GM21619 (cell line): ENCODE data around the gene ALK.

Experiments used
- ATAC-seq: cut with Tn5 transposase; IDR thresholded peaks from one replicate; pipeline ENCODE4 v1.9.1; 2021; ENCODE audit not compliant: unreplicated experiment

The ALK gene

DNA sequence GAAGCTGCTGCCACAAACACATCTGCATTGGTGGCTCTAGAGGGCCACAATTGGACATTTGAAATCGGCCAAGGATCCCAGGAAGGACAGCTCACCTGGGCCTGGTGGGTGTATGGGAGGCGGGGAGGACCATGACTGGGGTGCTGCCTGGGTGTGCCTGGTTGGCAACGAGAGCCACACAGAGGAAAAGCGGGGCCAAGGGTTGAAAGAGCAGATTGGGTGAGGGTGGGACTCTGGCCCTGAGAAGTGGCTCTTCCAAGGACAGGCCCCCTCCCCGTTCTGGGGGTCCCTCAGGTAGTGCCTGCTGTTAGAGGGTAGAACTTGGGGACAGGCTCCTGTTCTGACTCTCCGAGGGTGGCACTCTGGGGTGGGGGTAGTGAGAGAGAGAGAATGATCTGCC is 703.3 kb downstream of the ALK start:
- ATAC-seq, result no peak

DNA sequence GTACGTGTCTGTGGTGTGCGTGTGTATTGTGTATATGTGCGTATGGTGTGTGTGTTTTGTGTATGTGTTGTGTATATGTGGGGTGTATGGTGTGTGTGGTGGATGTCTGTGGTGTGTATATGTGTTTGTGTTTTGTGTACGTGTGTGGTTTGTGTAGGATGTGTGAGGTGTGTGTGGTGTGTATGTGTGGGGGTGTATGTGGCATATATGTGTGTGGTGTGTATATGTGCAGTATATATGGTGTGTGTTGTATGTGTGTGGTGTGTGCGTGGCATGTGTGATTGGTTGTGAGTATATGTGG is 704.8 kb downstream of the ALK start:
- no peak for ATAC-seq

GRCh38 chr2:29215739-29216608 is 705.4 kb downstream of the ALK start:
- ATAC-seq, result no peak

- ATAC-seq, result no peak
Observed at GRCh38 chr2:29215073-29215472, 706.3 kb downstream of the ALK start.

- ATAC-seq, result no peak
Observed at GRCh38 chr2:29213888-29214291, 707.5 kb downstream of the ALK start.

DNA sequence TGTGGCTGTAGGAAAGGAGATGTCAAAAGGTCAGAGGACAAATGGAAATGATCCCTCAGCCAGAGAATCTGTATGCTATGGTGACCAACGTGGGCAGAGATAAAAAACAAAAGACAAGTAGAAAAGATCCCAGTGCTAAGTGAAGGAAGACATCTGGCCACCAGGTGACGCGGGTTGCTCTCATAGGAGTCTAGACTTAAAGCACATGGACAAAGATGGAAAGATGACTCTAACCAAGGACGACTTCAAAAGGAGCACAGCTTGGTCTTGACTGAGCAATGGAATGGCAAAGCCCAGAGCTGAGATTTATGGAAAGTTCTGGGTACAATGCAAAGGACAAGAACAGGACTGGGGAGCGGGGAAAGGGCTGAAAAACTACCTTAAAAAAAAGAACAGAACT is 709.4 kb downstream of the ALK start:
- ATAC-seq, result no peak

- no peak for ATAC-seq
Observed at GRCh38 chr2:29209551-29209950, 711.8 kb downstream of the ALK start.

GRCh38 chr2:29207352-29208148 is 713.8 kb downstream of the ALK start:
- ATAC-seq, result no peak

- ATAC-seq, result no peak
Observed at GRCh38 chr2:29206941-29207340, 714.4 kb downstream of the ALK start.

DNA sequence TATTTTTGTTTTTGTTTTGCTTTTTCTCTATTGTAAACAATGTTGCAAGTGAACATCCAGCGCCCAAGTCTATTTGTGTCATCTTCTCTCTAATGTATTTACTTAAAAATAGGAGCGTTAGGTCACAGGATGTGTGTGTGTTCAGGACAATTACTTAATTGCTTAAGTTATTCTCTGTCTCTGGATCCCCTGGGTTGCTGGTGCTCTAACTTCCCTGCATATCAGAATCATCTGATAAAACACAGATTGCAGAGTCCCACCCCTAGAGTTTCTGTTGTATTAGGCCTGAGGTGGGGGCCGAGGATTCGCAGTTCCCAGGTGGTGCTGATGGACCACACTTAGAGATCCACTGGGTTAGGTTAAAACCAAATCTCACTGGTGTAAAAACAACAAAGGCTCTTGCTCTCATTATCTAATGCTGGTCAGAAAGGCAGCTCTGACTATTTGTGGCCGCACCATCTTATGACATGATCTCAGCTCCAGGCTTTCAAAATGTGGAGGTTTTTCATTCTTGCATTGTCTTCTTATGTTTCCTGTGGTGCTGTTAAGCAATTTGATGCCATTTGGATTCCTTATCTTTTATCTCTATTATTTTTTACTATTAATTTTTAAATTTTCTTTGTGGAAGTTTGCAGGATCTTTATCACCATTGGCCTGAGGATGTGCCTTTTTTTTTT is 718.4 kb downstream of the ALK start:
- ATAC-seq, result no peak

GRCh38 chr2:29201979-29202378 is 719.4 kb downstream of the ALK start:
- no peak for ATAC-seq

DNA sequence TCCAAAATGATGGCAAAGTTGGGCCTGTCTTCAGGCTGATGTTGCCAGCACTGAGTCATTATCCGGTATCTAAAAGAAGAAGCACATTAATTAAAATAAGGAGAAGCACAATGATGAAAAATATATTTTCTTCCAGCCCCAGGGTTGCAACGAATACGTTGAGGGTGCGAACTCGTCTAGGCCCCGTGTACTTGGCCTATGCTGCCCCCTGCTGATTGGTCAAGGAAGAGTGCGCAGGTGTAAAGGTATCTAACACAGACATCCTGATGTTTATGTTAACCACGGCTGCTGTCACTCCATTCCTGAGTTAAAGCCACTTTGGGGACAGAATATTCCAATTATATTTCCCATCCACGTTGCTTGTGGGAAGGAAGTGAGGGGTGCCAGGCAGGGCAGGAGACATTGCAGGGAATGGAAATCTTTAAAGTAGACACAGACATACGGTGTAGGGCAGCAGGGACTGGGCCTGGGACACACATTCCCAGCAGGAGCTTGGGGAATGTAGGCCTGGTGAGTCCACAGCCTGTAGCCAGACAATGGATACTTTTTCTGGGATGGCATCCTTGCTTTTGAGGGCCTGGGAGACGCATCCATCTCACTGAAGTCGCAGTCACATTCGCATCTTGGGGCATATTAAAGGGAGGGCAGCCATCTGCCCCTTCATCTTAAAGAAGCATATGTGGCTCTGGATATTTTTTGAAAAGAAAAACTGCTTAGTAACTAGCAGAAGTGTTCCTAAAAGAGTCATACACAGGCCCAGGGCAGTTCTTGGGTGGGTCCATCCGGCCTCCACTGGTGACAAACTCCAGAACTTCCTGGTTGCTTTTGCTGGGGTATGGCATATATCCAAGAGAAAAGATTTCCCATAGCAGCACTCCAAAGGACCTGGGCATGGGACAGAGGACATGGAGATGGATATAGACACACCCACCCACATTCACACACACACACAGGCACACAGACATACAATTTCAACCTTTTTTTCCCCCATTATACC is 724.3 kb downstream of the ALK start:
- no peak for ATAC-seq

DNA sequence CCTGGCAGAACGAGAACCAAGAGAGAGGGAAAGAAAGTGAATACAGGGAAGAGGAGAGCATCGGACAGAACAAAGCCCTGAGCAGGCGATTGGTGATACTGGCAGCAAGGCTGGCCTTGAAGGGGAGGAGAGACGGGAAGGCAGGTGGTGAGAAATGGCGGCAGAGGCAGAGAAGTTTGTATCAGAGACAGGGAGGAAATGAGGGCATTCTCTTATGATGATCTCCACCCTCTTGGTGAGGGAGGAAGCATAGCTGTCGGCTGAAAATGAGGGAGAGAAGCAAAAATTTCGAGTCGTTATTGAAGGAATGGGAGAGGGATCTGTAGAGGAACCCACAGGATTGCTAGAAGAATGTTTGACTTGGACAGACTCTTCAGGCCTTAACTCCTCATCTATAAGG is 725.6 kb downstream of the ALK start:
- ATAC-seq, result no peak

DNA sequence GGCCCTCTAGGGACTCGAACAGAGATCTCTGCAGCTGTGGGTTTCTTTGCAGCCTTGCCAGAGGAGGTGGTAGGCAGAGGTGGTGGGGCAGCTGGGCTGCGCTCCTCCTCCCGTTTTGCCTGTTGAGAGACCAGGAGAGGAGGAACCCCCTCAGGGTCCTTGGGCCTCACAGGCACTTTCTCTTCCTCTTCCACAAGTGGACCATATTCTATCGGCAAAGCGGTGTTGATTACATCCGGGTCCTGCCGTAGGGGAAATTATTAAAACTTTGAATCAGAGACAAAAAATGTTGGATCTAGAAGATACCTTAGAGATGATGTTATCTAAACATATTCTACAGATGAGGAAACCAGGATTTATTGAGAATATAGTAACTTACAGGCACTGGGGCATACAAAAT is 727.7 kb downstream of the ALK start:
- no peak for ATAC-seq

GRCh38 chr2:29193111-29193510 is 728.3 kb downstream of the ALK start:
- no peak for ATAC-seq

- ATAC-seq, result no peak
Observed at GRCh38 chr2:29192526-29192925, 728.9 kb downstream of the ALK start.

DNA sequence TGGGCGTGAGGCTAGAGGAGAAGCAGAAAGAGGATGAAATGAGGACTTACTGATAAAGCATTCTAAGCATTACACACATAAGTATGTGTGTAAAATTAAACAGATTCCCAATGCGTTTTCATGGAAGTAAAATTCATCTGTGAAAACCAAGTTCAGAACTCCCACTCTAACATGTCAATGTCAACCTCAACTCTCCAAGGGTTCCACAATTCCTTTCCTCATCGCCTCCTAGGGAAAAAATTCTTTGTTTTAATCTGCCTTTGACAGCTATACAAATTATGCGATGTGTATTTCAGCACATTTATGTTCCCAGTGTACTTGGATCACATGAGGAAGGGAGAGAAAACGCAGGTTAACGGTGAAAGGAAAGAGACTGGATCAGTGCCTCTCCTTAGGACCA is 729.6 kb downstream of the ALK start:
- no peak for ATAC-seq

GRCh38 chr2:29189052-29189451 is 732.3 kb downstream of the ALK start:
- ATAC-seq, result peak; percentile 67

GRCh38 chr2:29187926-29188325 is 733.5 kb downstream of the ALK start:
- ATAC-seq, result no peak

GRCh38 chr2:29186817-29187216 is 734.6 kb downstream of the ALK start:
- no peak for ATAC-seq

DNA sequence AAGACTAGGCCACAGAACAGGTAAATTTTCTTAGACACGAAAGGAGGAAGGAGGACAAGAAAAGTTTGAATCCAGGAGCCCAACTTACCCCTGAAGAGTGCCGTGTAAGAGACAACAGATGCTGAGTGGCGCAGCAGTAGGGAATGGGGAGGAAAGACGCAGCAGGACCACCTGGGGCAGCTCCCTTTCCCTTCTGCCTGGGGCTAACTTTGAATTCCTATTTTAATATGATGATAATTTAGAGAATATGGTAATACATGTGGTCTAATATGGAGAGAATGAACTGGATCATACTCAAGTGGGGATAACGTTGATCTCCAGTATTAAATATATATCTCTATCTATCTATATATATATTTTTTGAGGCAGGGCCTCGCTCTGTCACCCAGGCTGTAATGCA is 736.9 kb downstream of the ALK start:
- ATAC-seq, result no peak
